HG02642 (cell line): ENCODE measurements around the gene A1BG.
A peak's percentile ranks its signal among the peaks of the same experiment; 100 is the strongest.

Experiments used
- ATAC-seq: cut with Tn5 transposase; IDR thresholded peaks from one replicate; pipeline ENCODE4 v1.9.1; 2021; ENCODE audit warnings: mild to moderate bottlenecking; ENCODE audit not compliant: unreplicated experiment, poor library complexity

Gene A1BG

DNA sequence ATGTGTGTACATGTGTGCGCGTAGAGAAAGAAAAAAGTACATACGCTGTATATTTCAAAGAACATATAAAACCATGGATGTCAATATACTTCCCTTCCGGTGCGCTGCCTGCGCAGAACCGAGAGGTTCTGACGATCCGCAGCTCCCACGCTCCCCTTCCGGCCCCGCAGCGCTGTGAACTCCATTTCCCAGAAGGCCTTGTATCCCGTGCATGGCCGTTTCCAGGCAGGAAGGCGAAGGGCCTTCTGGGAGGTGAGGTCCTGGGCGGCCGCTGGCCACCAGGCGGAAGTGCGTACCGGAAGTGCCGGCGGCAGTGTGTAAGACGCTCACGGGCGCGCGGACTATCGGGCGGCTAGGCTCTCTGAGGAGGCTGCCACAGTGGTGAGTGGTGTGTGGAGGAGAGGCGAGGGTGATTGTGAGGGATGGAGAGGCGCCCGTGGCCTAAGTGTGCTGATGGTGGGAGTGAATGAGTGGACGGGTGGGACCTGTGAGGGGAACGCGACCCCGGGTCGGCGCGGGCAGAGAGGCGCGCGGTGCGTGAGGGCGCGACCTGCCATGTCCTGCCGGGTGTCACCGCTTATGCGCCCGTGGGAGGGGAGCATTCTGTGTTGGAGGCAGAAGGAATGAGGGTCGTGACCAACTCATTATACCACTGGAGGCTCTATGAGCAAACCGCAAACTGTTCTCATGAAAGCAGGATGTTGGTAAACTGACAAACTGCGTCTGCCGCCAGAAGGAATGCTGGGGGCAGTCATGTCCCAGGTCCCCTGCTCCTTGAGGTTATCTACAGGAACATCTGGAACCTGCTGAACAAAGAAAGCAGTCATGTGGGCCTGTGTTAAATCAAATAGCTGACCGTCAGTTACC is 48.0 kb downstream of the A1BG start, which contains the start of gene ERVK3-1:
Gene ERVK3-1 (plus strand): TSS at position 313 of the 867 bp plus-strand sequence. CDS start 6,792 bp downstream, outside the sequence.
- ATAC-seq = peak; percentile 95

- peak; percentile 3 for ATAC-seq
These were observed 48.6 kb downstream of the A1BG start for GRCh38 chr19:58304748-58305064.

DNA sequence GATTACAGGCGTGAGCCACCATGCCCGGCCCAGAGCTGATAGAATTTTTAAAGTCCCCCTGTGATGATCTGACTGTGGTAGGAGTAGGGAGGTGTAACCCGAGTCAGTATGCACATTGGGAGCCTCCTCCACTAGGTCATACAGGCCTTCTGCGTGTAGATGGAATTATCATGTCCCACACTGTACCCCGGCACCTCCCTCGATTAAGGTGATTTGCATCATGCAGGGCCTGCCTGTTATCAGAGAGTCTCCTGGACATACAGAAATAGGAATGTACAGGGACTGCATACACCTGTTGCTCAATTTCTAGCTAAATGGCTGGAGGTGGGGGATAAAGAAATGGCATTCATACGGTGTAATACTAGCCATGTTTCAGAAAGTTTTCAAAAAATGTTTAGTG is 49.0 kb downstream of the A1BG start:
- no peak for ATAC-seq

DNA sequence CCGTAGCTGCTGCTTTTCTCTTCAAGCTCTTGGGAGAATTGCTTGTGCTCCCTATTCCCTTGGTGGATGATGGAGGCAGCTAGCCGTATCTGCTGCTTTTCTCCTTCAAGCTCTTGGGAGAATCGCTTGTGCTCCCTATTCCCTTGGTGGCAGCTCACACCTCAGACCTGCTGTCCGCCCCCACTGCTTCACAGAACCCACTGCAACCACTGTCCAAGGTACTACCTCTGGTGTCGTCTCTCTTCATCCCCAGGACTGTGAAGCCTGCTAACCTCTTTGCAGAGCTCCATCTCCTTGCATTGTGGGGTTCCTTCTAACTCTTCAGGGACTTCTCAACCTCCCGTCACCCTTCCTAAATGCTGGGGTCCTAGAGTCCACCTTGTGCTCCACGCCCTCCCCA is 52.7 kb downstream of the A1BG start:
- no peak for ATAC-seq

DNA sequence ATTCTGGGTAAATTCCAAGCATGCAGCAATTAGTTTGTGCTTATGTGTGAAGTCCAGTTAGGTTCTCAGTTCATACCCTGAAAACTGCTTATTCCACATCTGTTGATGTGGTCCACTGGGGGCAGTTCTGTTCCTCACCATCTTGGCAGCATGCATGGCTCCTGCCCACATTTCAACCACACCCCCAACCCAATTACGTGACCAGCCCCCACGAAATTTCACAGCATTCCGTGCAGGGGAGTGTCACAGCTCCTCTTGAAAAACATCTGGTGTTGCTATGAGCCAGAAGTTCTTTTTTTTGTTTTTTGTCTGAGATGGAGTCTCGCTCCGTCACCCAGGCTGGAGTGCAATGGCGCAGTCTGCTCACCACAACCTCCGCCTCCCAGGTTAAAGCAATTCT is 57.2 kb downstream of the A1BG start:
- no peak for ATAC-seq
